Chondrocyte (in vitro differentiated cells): ENCODE data around the gene LIN52. TPM values are rescaled to one million over a fixed set of nuclear protein-coding genes. Genes with fewer than 3 reads are reported as not detected.

Experiments
- DNase-seq: peaks from one replicate; pipeline ENCODE4 v3.0.0; 2021; ENCODE audit warnings: mixed read lengths, low spot score
- H3K27ac Mint-ChIP-seq: one replicate; pipeline ENCODE4 v1.8.0; 2021; ENCODE audit warnings: mild to moderate bottlenecking, moderate library complexity, mixed read lengths; ENCODE audit not compliant: unreplicated experiment
- H3K27me3 Mint-ChIP-seq: 2 replicates; pipeline ENCODE4 v1.8.0; 2021; ENCODE audit warnings: low read depth, mixed read lengths
- H3K36me3 Mint-ChIP-seq: 2 replicates; pipeline ENCODE4 v1.8.0; 2021; ENCODE audit warnings: low read depth, mixed read lengths
- H3K4me1 Mint-ChIP-seq: 2 replicates; pipeline ENCODE4 v1.8.0; 2021; ENCODE audit warnings: low read depth, mild to moderate bottlenecking, mixed read lengths
- H3K4me3 Mint-ChIP-seq: one replicate; pipeline ENCODE4 v1.8.0; 2021; ENCODE audit warnings: mild to moderate bottlenecking, moderate library complexity, mixed read lengths; ENCODE audit not compliant: unreplicated experiment
- H3K9me3 Mint-ChIP-seq: 2 replicates; pipeline ENCODE4 v1.8.0; 2021; ENCODE audit warnings: low read depth, mixed read lengths
- CTCF ChIP-seq: fragments of 200-600 bp; sonication (generic); IDR thresholded peaks from 2 replicates; pipeline ENCODE4 v1.5.0; 2021; ENCODE audit warnings: antibody characterized with exemption, mild to moderate bottlenecking, moderate library complexity
- total RNA-seq: library from RNA; stranded (reverse); gene quantifications from 3 replicates; pipeline ENCODE4 v1.2.1, GENCODE V29; 2021

The LIN52 gene
- total RNA-seq, 1 donor from 2014 or later = 6.6 TPM

- no peak for DNase-seq
- no peak for TF ChIP-seq CTCF
- H3K4me3 Mint-ChIP-seq = no peak overlapping the region
- H3K27me3 Mint-ChIP-seq = no peaks in the 10 kb centered on the region
- H3K4me1 Mint-ChIP-seq = no peaks in the 10 kb centered on the region
- no peak overlapping the region for H3K27ac Mint-ChIP-seq
- peaks cover 3% of the 10 kb centered on the region for H3K9me3 Mint-ChIP-seq
- H3K36me3 Mint-ChIP-seq = no peaks in the 10 kb centered on the region
These were observed 42.9 kb downstream of the LIN52 start for GRCh38 chr14:74127634-74128033.

- Mint-ChIP-seq H3K9me3 (no peaks in the 10 kb centered on the region), H3K4me3 (no peak overlapping the region), H3K4me1 (peaks cover 5% of the 10 kb centered on the region), H3K27me3 (no peaks in the 10 kb centered on the region), H3K36me3 (no peaks in the 10 kb centered on the region), H3K27ac (no peak overlapping the region)
- TF ChIP-seq CTCF = no peak
- no peak for DNase-seq
These were observed 49.2 kb downstream of the LIN52 start for GRCh38 chr14:74133833-74134481.

GRCh38 chr14:74134484-74134883 is 49.7 kb downstream of the LIN52 start:
- no peaks in the 10 kb centered on the region for H3K27me3 Mint-ChIP-seq

GRCh38 chr14:74135426-74135825 is 50.7 kb downstream of the LIN52 start:
- Mint-ChIP-seq H3K4me3 (no peak overlapping the region), H3K4me1 (peaks cover 8% of the 10 kb centered on the region), H3K9me3 (no peaks in the 10 kb centered on the region), H3K36me3 (no peaks in the 10 kb centered on the region), H3K27ac (no peak overlapping the region), H3K27me3 (no peaks in the 10 kb centered on the region)
- no peak for TF ChIP-seq CTCF
- no peak for DNase-seq

More at GRCh38 chr14:74134484-74134883, 49.7 kb downstream of the LIN52 start:
- Mint-ChIP-seq H3K4me3 (no peak overlapping the region), H3K36me3 (no peaks in the 10 kb centered on the region), H3K4me1 (peaks cover 5% of the 10 kb centered on the region), H3K27ac (no peak overlapping the region), H3K9me3 (no peaks in the 10 kb centered on the region)
- no peak for DNase-seq
- no peak for TF ChIP-seq CTCF

- Mint-ChIP-seq H3K27ac (no peak overlapping the region), H3K9me3 (no peaks in the 10 kb centered on the region), H3K27me3 (no peaks in the 10 kb centered on the region), H3K4me1 (peaks cover 5% of the 10 kb centered on the region), H3K4me3 (no peak overlapping the region), H3K36me3 (peaks cover 3% of the 10 kb centered on the region)
- no peak for TF ChIP-seq CTCF
- DNase-seq = no peak
These were observed 55.7 kb downstream of the LIN52 start for GRCh38 chr14:74140374-74140850.
